ENCODE results near the gene HIVEP3. TPM values are rescaled to one million over a fixed set of nuclear protein-coding genes. Genes with fewer than 3 reads are reported as not detected.

The HIVEP3 gene
- total and polyA plus RNA-seq, 2 of the 13 experiments (the other 11 are each of a cell fraction or from before 2014, with no cell fraction given): 0.05 TPM; not detected in 1

DNA sequence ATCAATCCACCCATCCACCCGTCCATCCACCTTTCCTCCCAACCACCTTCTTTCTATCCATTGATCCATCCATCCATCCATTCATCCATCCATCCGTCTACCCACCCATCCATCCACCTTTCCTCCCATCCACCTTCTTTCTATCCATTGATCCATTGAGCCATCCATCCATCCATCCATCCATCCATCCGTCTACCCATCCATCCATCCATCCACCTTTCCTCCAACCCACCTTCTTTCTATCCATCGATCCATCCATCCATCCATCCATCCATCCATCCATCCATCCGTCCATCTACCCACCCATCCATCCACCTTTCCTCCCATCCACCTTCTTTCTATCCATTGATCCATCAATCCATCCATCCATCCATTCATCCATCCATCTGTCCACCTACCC is 429.2 kb downstream of the HIVEP3 start (continued):
- TF ChIP-seq PBX2 (CRISPR knock-in tag; IDR thresholded peaks at IDR 0.05): no peak
- no peak for TF ChIP-seq SATB2 (CRISPR knock-in tag; IDR thresholded peaks at IDR 0.05)
- no peak for TF ChIP-seq DMAP1 (CRISPR knock-in tag; IDR thresholded peaks at IDR 0.05)
- TF ChIP-seq LBX2 (CRISPR knock-in tag; IDR thresholded peaks at IDR 0.05; ENCODE audit: borderline replicate concordance): no peak
- no peak for TF ChIP-seq HNF1B (CRISPR knock-in tag; IDR thresholded peaks at IDR 0.05)
- no peak for TF ChIP-seq ZNF264 (CRISPR knock-in tag; IDR thresholded peaks at IDR 0.05)
- TF ChIP-seq, protein P1, sequence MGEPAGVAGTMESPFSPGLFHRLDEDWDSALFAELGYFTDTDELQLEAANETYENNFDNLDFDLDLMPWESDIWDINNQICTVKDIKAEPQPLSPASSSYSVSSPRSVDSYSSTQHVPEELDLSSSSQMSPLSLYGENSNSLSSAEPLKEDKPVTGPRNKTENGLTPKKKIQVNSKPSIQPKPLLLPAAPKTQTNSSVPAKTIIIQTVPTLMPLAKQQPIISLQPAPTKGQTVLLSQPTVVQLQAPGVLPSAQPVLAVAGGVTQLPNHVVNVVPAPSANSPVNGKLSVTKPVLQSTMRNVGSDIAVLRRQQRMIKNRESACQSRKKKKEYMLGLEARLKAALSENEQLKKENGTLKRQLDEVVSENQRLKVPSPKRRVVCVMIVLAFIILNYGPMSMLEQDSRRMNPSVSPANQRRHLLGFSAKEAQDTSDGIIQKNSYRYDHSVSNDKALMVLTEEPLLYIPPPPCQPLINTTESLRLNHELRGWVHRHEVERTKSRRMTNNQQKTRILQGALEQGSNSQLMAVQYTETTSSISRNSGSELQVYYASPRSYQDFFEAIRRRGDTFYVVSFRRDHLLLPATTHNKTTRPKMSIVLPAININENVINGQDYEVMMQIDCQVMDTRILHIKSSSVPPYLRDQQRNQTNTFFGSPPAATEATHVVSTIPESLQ (CRISPR knock-in tag; conservative IDR thresholded peaks at IDR 0.05): no peak
- TF ChIP-seq PRDM10 (CRISPR knock-in tag; IDR thresholded peaks at IDR 0.05; ENCODE audit: low read depth): no peak

All from HepG2 (cell line).